ENCODE results near the gene FAF1. TPM values are rescaled to one million over a fixed set of nuclear protein-coding genes. Genes with fewer than 3 reads are reported as not detected.

Gene FAF1
- total and polyA plus RNA-seq, 9 of the 15 experiments (the other 6 are each of a cell fraction or from before 2014, with no cell fraction given): 48.7 to 225 (median 118) TPM

- TF ChIP-seq SP1 (CRISPR knock-in tag; IDR thresholded peaks at IDR 0.05): no peak
- TF ChIP-seq FOXK2 (conservative IDR thresholded peaks at IDR 0.05 in 1 of 2, IDR thresholded peaks at IDR 0.05 in 1 of 2; ENCODE audit: low read depth in 2 of 2): no peak
- TF ChIP-seq, protein P1, sequence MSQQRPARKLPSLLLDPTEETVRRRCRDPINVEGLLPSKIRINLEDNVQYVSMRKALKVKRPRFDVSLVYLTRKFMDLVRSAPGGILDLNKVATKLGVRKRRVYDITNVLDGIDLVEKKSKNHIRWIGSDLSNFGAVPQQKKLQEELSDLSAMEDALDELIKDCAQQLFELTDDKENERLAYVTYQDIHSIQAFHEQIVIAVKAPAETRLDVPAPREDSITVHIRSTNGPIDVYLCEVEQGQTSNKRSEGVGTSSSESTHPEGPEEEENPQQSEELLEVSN (IDR thresholded peaks at IDR 0.05; ENCODE audit: borderline replicate concordance in 1 of 2, extremely low read depth in 1 of 2, insufficient read depth in 1 of 2, insufficient read length in 1 of 2, low read depth in 1 of 2, low read length in 1 of 2, poor library complexity in 1 of 2, severe bottlenecking in 1 of 2): peak; percentile 37 to 75
- no peak for TF ChIP-seq PHB (CRISPR knock-in tag; IDR thresholded peaks at IDR 0.05)
- TF ChIP-seq HDAC3 (IDR thresholded peaks at IDR 0.05; ENCODE audit: borderline replicate concordance, partially characterized antibody): no peak
- no peak for TF ChIP-seq TFAP4 (CRISPR knock-in tag; IDR thresholded peaks at IDR 0.05; ENCODE audit: borderline replicate concordance)
- no peak for TF ChIP-seq PYGO2 (tag; IDR thresholded peaks at IDR 0.05)
- TF ChIP-seq BRF1 (IDR thresholded peaks at IDR 0.05; ENCODE audit: borderline replicate concordance, extremely low read depth, insufficient read length): no peak
- TF ChIP-seq PTBP1 (IDR thresholded peaks at IDR 0.05; ENCODE audit: low read depth, low read length): no peak; the same call in 1 of the 2 replicates
- TF ChIP-seq ZBED1 (IDR thresholded peaks at IDR 0.05): no peak
- peak; percentile 16; the same call in 1 of the 2 replicates for TF ChIP-seq CREB3L1 (IDR thresholded peaks at IDR 0.05; ENCODE audit: borderline replicate concordance, low read depth)
- TF ChIP-seq SP2 (IDR thresholded peaks at IDR 0.05; ENCODE audit: extremely low read depth, low read depth, low read length, poor library complexity, severe bottlenecking): no peak
- TF ChIP-seq CREM (IDR thresholded peaks at IDR 0.05; ENCODE audit: low read depth): peak; percentile 24; the same call in 1 of the 2 replicates
- no peak for TF ChIP-seq ZNF695 (CRISPR knock-in tag; IDR thresholded peaks at IDR 0.05)
- TF ChIP-seq SMC3 (conservative IDR thresholded peaks at IDR 0.05; ENCODE audit: insufficient read depth, low read depth, low read length): no peak
- TF ChIP-seq PHF8 (IDR thresholded peaks at IDR 0.05; ENCODE audit: borderline replicate concordance, low read length): peak; percentile 92
- TF ChIP-seq SRSF1 (IDR thresholded peaks at IDR 0.05; ENCODE audit: low read depth, low read length): no peak
- TF ChIP-seq CREB1 (IDR thresholded peaks at IDR 0.05): no peak
- TF ChIP-seq CREB1 (CRISPR knock-in tag; IDR thresholded peaks at IDR 0.05): no peak
- TF ChIP-seq ZNF253 (CRISPR knock-in tag; conservative IDR thresholded peaks at IDR 0.05): no peak
- TF ChIP-seq KDM4B (IDR thresholded peaks at IDR 0.05; ENCODE audit: borderline replicate concordance in 2 of 2, low read depth in 1 of 2): no peak
- no peak; the same call in 1 of the 2 replicates for TF ChIP-seq DMBX1 (CRISPR knock-in tag; IDR thresholded peaks at IDR 0.05; ENCODE audit: borderline replicate concordance)
- TF ChIP-seq HDAC6 (IDR thresholded peaks at IDR 0.05; ENCODE audit: low read depth, low read length): no peak
- TF ChIP-seq MIER1 (IDR thresholded peaks at IDR 0.05; ENCODE audit: low read depth): no peak
- peak; percentile 69; the same call in 1 of the 2 replicates for TF ChIP-seq IRF1 (CRISPR knock-in tag; IDR thresholded peaks at IDR 0.05; ENCODE audit: borderline replicate concordance)
Measured at GRCh38 chr1:50977575-50978143, 17.6 kb upstream of the FAF1 start (continued).

Data from K562 (cell line).